HepG2 (cell line): Measurements from ENCODE around the gene SPSB1. TPM values are rescaled to one million over a fixed set of nuclear protein-coding genes. Genes with fewer than 3 reads are reported as not detected.

ENCODE experiments used
- CCDC6 ChIP-seq: sonication (generic); formaldehyde crosslinking; IDR thresholded peaks from 2 replicates; pipeline ENCODE4 v1.8.1; 2022; ENCODE audit warnings: mild to moderate bottlenecking, missing genetic modification reagents, moderate library complexity
- FOXA1 ChIP-seq, 2 experiments: fragments of 450-650 bp in 1 of 2; sonication (generic) in 1 of 2; formaldehyde crosslinking in 1 of 2; IDR thresholded peaks; 2 replicates each; pipeline versions ENCODE4 v1.4.0 to v1.6.1; 2016 to 2020; ENCODE audit warnings: missing genetic modification reagents in 1 of 2
- GFI1 ChIP-seq: sonication (generic); formaldehyde crosslinking; IDR thresholded peaks from 2 replicates; pipeline ENCODE4 v1.5.0; 2020; ENCODE audit warnings: missing genetic modification reagents, mild to moderate bottlenecking, borderline replicate concordance
- KDM1A ChIP-seq: IDR thresholded peaks from 2 replicates; pipeline ENCODE4 v1.6.1; 2016; ENCODE audit warnings: missing compliant biosample characterization
- MLX ChIP-seq: IDR thresholded peaks from 2 replicates; pipeline ENCODE4 v1.6.1; 2016
- MTF2 ChIP-seq: sonication (generic); formaldehyde crosslinking; IDR thresholded peaks from 2 replicates; pipeline ENCODE4 v1.5.0; 2020; ENCODE audit warnings: missing genetic modification reagents, borderline replicate concordance
- RCOR2 ChIP-seq: IDR thresholded peaks from 2 replicates; pipeline ENCODE4 v1.6.1; 2016; ENCODE audit warnings: missing biosample characterization, missing genetic modification reagents
- REL ChIP-seq: sonication (generic); formaldehyde crosslinking; conservative IDR thresholded peaks from 2 replicates; pipeline ENCODE4 v1.8.0; 2022; ENCODE audit warnings: mild to moderate bottlenecking, missing genetic modification reagents, moderate library complexity
- RFX1 ChIP-seq: fragments of 450-650 bp; IDR thresholded peaks from 2 replicates; pipeline ENCODE4 v1.6.1; 2017
- TARDBP ChIP-seq: sonication (generic); formaldehyde crosslinking; IDR thresholded peaks from 2 replicates; pipeline ENCODE4 v1.8.0; 2022; ENCODE audit warnings: mild to moderate bottlenecking, missing genetic modification reagents
- XRCC5 ChIP-seq: fragments of 200-400 bp; formaldehyde crosslinking; optimal IDR thresholded peaks from 2 replicates; pipeline ENCODE3; 2017; ENCODE audit warnings: mild to moderate bottlenecking, low read length
- ZIK1 ChIP-seq: sonication (generic); formaldehyde crosslinking; IDR thresholded peaks from 2 replicates; pipeline ENCODE4 v1.5.0; 2020; ENCODE audit warnings: mild to moderate bottlenecking, low read depth, missing genetic modification reagents, borderline replicate concordance
- ZNF143 ChIP-seq: sonication (generic); formaldehyde crosslinking; IDR thresholded peaks from 2 replicates; pipeline ENCODE4 v1.4.0; 2020; ENCODE audit warnings: missing genetic modification reagents
- ZNF598 ChIP-seq: sonication (generic); formaldehyde crosslinking; IDR thresholded peaks from 2 replicates; pipeline ENCODE4 v1.5.1; 2020; ENCODE audit warnings: mild to moderate bottlenecking, missing genetic modification reagents, borderline replicate concordance
- ZNF709 ChIP-seq: sonication (generic); formaldehyde crosslinking; IDR thresholded peaks from 2 replicates; pipeline ENCODE4 v1.5.0; 2020; ENCODE audit warnings: mild to moderate bottlenecking, missing genetic modification reagents
- ZSCAN30 ChIP-seq: sonication (generic); formaldehyde crosslinking; IDR thresholded peaks from 2 replicates; pipeline ENCODE4 v1.5.0; 2020; ENCODE audit warnings: mild to moderate bottlenecking, missing genetic modification reagents
- polyA plus RNA-seq, 8 experiments: library from polyadenylated mRNA; depleted of rRNA in 3 of 8; stranded (reverse) in 7 of 8; unstranded in 1 of 8; fragments of >200 nt; fragmentation: Illumina TruSeq in 4 of 8; extraction: Trizol in 4 of 8; gene quantifications; 2 replicates each; pipeline versions ENCODE4 v1.2.1 to v1.2.3, GENCODE V29; 2011 to 2016; ENCODE audit warnings: low read depth in 4 of 8, missing spikeins in 1 of 8, mixed read lengths in 1 of 8; ENCODE audit not compliant: insufficient read depth in 1 of 8
- total RNA-seq, 5 experiments: library from RNA; depleted of rRNA; stranded (reverse); fragments of >200 nt; fragmentation: Illumina TruSeq; extraction: Trizol; gene quantifications; 2 replicates each; pipeline ENCODE4 v1.2.3, GENCODE V29; 2016; ENCODE audit warnings: low read depth in 1 of 5
- TF ChIP-seq, protein P1 (sequence below): sonication (generic); formaldehyde crosslinking; IDR thresholded peaks from 2 replicates; pipeline ENCODE4 v1.4.0; 2020; ENCODE audit warnings: missing genetic modification reagents, borderline replicate concordance
- TF ChIP-seq, protein P2 (sequence below): sonication (generic); formaldehyde crosslinking; conservative IDR thresholded peaks from 2 replicates; pipeline ENCODE4 v1.4.0; 2020; ENCODE audit warnings: missing genetic modification reagents
- TF ChIP-seq, protein P3 (sequence below): sonication (generic); formaldehyde crosslinking; IDR thresholded peaks from 2 replicates; pipeline ENCODE4 v1.5.1; 2020; ENCODE audit warnings: mild to moderate bottlenecking, missing genetic modification reagents, borderline replicate concordance
- TF ChIP-seq, protein P4 (sequence below): sonication (generic); formaldehyde crosslinking; IDR thresholded peaks from 2 replicates; pipeline ENCODE4 v1.5.1; 2020; ENCODE audit warnings: missing genetic modification reagents, mild to moderate bottlenecking, borderline replicate concordance

SPSB1 gene
- total and polyA plus RNA-seq, 2 of the 13 experiments (the other 11 are each of a cell fraction or from before 2014, with no cell fraction given) = 5.0 to 8.0 TPM

DNA sequence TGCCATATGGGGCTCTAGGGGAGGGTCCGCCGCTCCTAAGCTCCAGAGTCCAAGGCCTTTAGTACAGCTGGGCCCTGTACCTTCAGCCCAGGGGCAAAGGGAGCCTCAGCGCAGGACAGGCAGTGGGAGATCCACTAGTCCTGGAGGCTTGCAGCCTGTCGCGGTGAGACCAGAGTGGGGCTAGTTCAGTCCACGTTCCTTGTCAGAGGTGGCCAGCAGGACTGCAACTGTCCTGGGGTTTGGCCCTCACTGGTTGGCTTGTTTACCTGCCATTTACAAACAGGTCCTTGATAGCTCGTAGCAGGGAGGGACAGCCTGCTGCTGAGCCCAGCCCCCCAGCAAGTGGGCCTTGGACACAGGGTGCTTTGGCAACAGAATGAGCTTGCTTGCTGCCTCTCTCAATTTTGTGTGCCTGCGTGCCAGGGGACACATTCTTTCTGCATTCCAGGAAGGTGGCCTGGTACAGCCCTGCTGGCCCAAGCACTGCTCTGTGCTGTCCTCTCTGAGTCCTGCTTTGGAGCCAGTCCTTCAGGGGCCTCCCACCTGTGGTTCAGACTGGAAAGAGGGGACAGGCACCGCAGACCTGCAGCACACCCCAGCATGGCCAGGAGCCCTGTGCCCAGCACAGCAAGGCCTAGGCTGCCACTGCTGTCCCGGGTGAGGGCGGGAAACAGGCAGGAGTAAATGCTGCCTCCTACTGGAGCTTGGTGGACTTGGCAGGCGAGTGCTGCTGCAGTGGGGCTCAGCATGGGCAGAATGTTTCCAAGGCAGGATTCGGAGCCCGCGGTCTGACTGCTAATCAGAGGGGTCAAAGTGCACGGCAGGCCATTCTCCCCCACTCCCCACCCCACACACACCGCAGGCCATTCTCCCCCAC, 42.9 kb upstream of the SPSB1 start (continued):
- TF ChIP-seq FOXA1 (IDR thresholded peaks at IDR 0.05) (no peak), FOXA1 (CRISPR knock-in tag; IDR thresholded peaks at IDR 0.05) (peak; percentile 51), CCDC6 (CRISPR knock-in tag) (peak; percentile 79), ZIK1 (CRISPR knock-in tag) (peak; percentile 53; the same call in 1 of the 2 replicates), XRCC5 (peak; percentile 50), ZNF143 (CRISPR knock-in tag) (peak; percentile 39; the same call in 1 of the 2 replicates), ZNF598 (CRISPR knock-in tag) (peak; percentile 80; the same call in 1 of the 2 replicates), MLX (peak; percentile 12; the same call in 1 of the 2 replicates), RCOR2 (CRISPR knock-in tag) (peak; percentile 79; the same call in 1 of the 2 replicates), KDM1A (peak; percentile 47; the same call in 1 of the 2 replicates), MTF2 (no peak), ZSCAN30 (CRISPR knock-in tag) (peak; percentile 89; the same call in 1 of the 2 replicates), ZNF709 (CRISPR knock-in tag) (peak; percentile 52; the same call in 1 of the 2 replicates), REL (CRISPR knock-in tag) (no peak), GFI1 (CRISPR knock-in tag) (peak; percentile 65; the same call in 1 of the 2 replicates), TARDBP (CRISPR knock-in tag) (peak; percentile 77; the same call in 1 of the 2 replicates), RFX1 (no peak)
- TF ChIP-seq, protein P1, sequence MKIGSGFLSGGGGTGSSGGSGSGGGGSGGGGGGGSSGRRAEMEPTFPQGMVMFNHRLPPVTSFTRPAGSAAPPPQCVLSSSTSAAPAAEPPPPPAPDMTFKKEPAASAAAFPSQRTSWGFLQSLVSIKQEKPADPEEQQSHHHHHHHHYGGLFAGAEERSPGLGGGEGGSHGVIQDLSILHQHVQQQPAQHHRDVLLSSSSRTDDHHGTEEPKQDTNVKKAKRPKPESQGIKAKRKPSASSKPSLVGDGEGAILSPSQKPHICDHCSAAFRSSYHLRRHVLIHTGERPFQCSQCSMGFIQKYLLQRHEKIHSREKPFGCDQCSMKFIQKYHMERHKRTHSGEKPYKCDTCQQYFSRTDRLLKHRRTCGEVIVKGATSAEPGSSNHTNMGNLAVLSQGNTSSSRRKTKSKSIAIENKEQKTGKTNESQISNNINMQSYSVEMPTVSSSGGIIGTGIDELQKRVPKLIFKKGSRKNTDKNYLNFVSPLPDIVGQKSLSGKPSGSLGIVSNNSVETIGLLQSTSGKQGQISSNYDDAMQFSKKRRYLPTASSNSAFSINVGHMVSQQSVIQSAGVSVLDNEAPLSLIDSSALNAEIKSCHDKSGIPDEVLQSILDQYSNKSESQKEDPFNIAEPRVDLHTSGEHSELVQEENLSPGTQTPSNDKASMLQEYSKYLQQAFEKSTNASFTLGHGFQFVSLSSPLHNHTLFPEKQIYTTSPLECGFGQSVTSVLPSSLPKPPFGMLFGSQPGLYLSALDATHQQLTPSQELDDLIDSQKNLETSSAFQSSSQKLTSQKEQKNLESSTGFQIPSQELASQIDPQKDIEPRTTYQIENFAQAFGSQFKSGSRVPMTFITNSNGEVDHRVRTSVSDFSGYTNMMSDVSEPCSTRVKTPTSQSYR (CRISPR knock-in tag) = peak; percentile 17; the same call in 1 of the 2 replicates
- TF ChIP-seq, protein P2, sequence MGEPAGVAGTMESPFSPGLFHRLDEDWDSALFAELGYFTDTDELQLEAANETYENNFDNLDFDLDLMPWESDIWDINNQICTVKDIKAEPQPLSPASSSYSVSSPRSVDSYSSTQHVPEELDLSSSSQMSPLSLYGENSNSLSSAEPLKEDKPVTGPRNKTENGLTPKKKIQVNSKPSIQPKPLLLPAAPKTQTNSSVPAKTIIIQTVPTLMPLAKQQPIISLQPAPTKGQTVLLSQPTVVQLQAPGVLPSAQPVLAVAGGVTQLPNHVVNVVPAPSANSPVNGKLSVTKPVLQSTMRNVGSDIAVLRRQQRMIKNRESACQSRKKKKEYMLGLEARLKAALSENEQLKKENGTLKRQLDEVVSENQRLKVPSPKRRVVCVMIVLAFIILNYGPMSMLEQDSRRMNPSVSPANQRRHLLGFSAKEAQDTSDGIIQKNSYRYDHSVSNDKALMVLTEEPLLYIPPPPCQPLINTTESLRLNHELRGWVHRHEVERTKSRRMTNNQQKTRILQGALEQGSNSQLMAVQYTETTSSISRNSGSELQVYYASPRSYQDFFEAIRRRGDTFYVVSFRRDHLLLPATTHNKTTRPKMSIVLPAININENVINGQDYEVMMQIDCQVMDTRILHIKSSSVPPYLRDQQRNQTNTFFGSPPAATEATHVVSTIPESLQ = no peak
- TF ChIP-seq, protein P3, sequence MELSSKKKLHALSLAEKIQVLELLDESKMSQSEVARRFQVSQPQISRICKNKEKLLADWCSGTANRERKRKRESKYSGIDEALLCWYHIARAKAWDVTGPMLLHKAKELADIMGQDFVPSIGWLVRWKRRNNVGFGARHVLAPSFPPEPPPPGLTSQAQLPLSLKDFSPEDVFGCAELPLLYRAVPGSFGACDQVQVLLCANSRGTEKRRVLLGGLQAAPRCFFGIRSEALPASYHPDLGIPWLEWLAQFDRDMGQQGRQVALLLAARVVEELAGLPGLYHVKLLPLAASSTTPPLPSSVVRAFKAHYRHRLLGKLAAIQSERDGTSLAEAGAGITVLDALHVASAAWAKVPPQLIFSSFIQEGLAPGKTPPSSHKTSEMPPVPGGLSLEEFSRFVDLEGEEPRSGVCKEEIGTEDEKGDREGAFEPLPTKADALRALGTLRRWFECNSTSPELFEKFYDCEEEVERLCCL (CRISPR knock-in tag) = no peak
- TF ChIP-seq, protein P4, sequence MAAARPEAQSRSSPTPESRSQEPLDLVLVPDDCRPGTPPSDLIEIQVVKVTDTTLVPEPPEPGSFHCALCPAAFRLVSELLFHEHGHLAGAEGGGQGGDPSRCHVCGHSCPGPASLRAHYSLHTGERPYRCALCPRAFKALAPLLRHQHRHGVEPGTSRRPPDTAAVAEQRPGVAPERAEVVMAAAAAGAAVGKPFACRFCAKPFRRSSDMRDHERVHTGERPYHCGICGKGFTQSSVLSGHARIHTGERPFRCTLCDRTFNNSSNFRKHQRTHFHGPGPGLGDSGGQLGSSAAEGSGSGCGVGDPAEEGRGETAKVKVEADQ = peak; percentile 38; the same call in 1 of the 2 replicates
